Activated T-cell treated with anti-CD3 and anti-CD28 coated beads, Interleukin-2, amount 50 U/mL, for 72 hours (primary cell): Measurements from ENCODE around the gene HCFC2. TPM values are rescaled to one million over a fixed set of nuclear protein-coding genes. Genes with fewer than 3 reads are reported as not detected.

Source experiments
- ATAC-seq, 2 donors: fragments of 150-1000 bp; cut with Tn5 transposase; replicated peaks in 1 of 2; 2 replicates each; pipeline ENCODE4 v1.10.0; 2021; ENCODE audit warnings: moderate library complexity in 2 of 2, mild to moderate bottlenecking in 1 of 2
- DNase-seq, 2 donors: peaks; one replicate each; pipeline ENCODE4 v3.0.0; 2021 to 2022; ENCODE audit warnings: mixed read lengths in 1 of 2
- H3K27ac Mint-ChIP-seq: one replicate; pipeline ENCODE4 v1.8.0; 2022; ENCODE audit warnings: mild to moderate bottlenecking, moderate library complexity, mixed read lengths
- H3K27me3 Mint-ChIP-seq: one replicate; pipeline ENCODE4 v1.8.0; 2022; ENCODE audit warnings: low read depth, mixed read lengths
- H3K36me3 Mint-ChIP-seq, 2 donors: one replicate each; pipeline ENCODE4 v1.8.0; 2022; ENCODE audit warnings: mixed read lengths in 2 of 2, mild to moderate bottlenecking in 1 of 2; ENCODE audit not compliant: insufficient read depth in 2 of 2
- H3K4me1 Mint-ChIP-seq: one replicate; pipeline ENCODE4 v1.8.0; 2022; ENCODE audit warnings: low read depth, mixed read lengths
- H3K4me3 Mint-ChIP-seq, 2 donors: one replicate each; pipeline ENCODE4 v1.8.0; 2022; ENCODE audit warnings: mild to moderate bottlenecking in 2 of 2, mixed read lengths in 2 of 2, moderate library complexity in 2 of 2
- H3K9me3 Mint-ChIP-seq, 2 donors: one replicate each; pipeline ENCODE4 v1.8.0; 2022; ENCODE audit warnings: mixed read lengths in 2 of 2
- total RNA-seq, 2 donors: library from RNA; stranded (reverse); gene quantifications; one replicate each; pipeline ENCODE4 v1.2.3, GENCODE V29; 2022

HCFC2 gene
- total RNA-seq, 2 donors from 2014 or later = 11.0 TPM

- peaks cover 0 to 3% of the 10 kb centered on the region in 2 donors for H3K36me3 Mint-ChIP-seq
- H3K27ac Mint-ChIP-seq = peak overlapping the region; percentile 68
- ATAC-seq (no peak), DNase-seq (no peak)
- H3K4me1 Mint-ChIP-seq = peaks cover 21% of the 10 kb centered on the region
- H3K4me3 Mint-ChIP-seq = peak overlapping the region; percentile 78 to 98
- peaks cover 19% of the 10 kb centered on the region for H3K27me3 Mint-ChIP-seq
- no peaks in the 10 kb centered on the region for H3K9me3 Mint-ChIP-seq
These were observed 604 bp downstream of the HCFC2 start for GRCh38 chr12:104064842-104065427.

GRCh38 chr12:104072099-104072498 is 7.8 kb downstream of the HCFC2 start:
- ATAC-seq = no peak
- Mint-ChIP-seq H3K4me3 (no peak overlapping the region), H3K9me3 (no peaks in the 10 kb centered on the region), H3K27me3 (no peaks in the 10 kb centered on the region), H3K27ac (no peak overlapping the region), H3K4me1 (peaks cover 4% of the 10 kb centered on the region), H3K36me3 (peaks cover 1 to 7% of the 10 kb centered on the region in 2 donors)
- DNase-seq = no peak

GRCh38 chr12:104073699-104074098 is 9.4 kb downstream of the HCFC2 start:
- H3K27ac Mint-ChIP-seq = no peak overlapping the region
- no peaks in the 10 kb centered on the region for H3K9me3 Mint-ChIP-seq
- peaks cover 1 to 9% of the 10 kb centered on the region in 2 donors for H3K36me3 Mint-ChIP-seq
- H3K4me3 Mint-ChIP-seq = no peak overlapping the region
- no peak for ATAC-seq
- no peaks in the 10 kb centered on the region for H3K27me3 Mint-ChIP-seq
- no peak for DNase-seq
- H3K4me1 Mint-ChIP-seq = peaks cover 5% of the 10 kb centered on the region

GRCh38 chr12:104079024-104079423 is 14.7 kb downstream of the HCFC2 start:
- peaks cover 2 to 11% of the 10 kb centered on the region in 2 donors for H3K36me3 Mint-ChIP-seq
- no peaks in the 10 kb centered on the region for H3K27me3 Mint-ChIP-seq
- no peak overlapping the region for H3K4me3 Mint-ChIP-seq
- no peaks in the 10 kb centered on the region for H3K9me3 Mint-ChIP-seq
- no peak overlapping the region for H3K27ac Mint-ChIP-seq
- ATAC-seq (no peak), DNase-seq (no peak)
- peaks cover 20% of the 10 kb centered on the region for H3K4me1 Mint-ChIP-seq

- Mint-ChIP-seq H3K27ac (no peak overlapping the region), H3K36me3 (peaks cover 9 to 17% of the 10 kb centered on the region in 2 donors), H3K9me3 (no peaks in the 10 kb centered on the region), H3K27me3 (no peaks in the 10 kb centered on the region), H3K4me1 (peaks cover 28% of the 10 kb centered on the region), H3K4me3 (no peak overlapping the region)
- DNase-seq (no peak), ATAC-seq (no peak)
These were observed 16.4 kb downstream of the HCFC2 start for GRCh38 chr12:104080764-104081163.

GRCh38 chr12:104083769-104084475 is 19.6 kb downstream of the HCFC2 start:
- Mint-ChIP-seq H3K27ac (no peak overlapping the region), H3K4me1 (peaks cover 23% of the 10 kb centered on the region)

GRCh38 chr12:104090685-104091084 is 26.4 kb downstream of the HCFC2 start:
- H3K27ac Mint-ChIP-seq = no peak overlapping the region
- no peak for ATAC-seq
- no peaks in the 10 kb centered on the region for H3K27me3 Mint-ChIP-seq
- H3K9me3 Mint-ChIP-seq = no peaks in the 10 kb centered on the region
- no peak overlapping the region for H3K4me3 Mint-ChIP-seq
- peaks cover 0 to 4% of the 10 kb centered on the region in 2 donors for H3K36me3 Mint-ChIP-seq
- no peak for DNase-seq
- no peaks in the 10 kb centered on the region for H3K4me1 Mint-ChIP-seq

More at GRCh38 chr12:104083769-104084475, 19.6 kb downstream of the HCFC2 start:
- peak; percentile 96 to 98 for ATAC-seq
- H3K36me3 Mint-ChIP-seq = peaks cover 7 to 14% of the 10 kb centered on the region in 2 donors
- no peaks in the 10 kb centered on the region for H3K27me3 Mint-ChIP-seq
- H3K9me3 Mint-ChIP-seq = no peaks in the 10 kb centered on the region
- DNase-seq = peak; percentile 60 to 70
- peak overlapping the region; percentile 22 to 31 for H3K4me3 Mint-ChIP-seq

- no peaks in the 10 kb centered on the region for H3K27me3 Mint-ChIP-seq
- ATAC-seq (no peak), DNase-seq (no peak)
- no peaks in the 10 kb centered on the region for H3K4me1 Mint-ChIP-seq
- no peak overlapping the region for H3K27ac Mint-ChIP-seq
- peaks cover 0 to 4% of the 10 kb centered on the region in 2 donors for H3K36me3 Mint-ChIP-seq
- no peaks in the 10 kb centered on the region for H3K9me3 Mint-ChIP-seq
- no peak overlapping the region for H3K4me3 Mint-ChIP-seq
These were observed 26.8 kb downstream of the HCFC2 start for GRCh38 chr12:104091136-104091535.

GRCh38 chr12:104094284-104094683 is 30.0 kb downstream of the HCFC2 start:
- no peak overlapping the region for H3K27ac Mint-ChIP-seq
- no peak for DNase-seq
- H3K27me3 Mint-ChIP-seq = no peaks in the 10 kb centered on the region
- peaks cover 0 to 12% of the 10 kb centered on the region in 2 donors for H3K36me3 Mint-ChIP-seq
- no peak overlapping the region for H3K4me3 Mint-ChIP-seq
- peaks cover 5% of the 10 kb centered on the region for H3K4me1 Mint-ChIP-seq
- ATAC-seq = no peak
- H3K9me3 Mint-ChIP-seq = no peaks in the 10 kb centered on the region

GRCh38 chr12:104095289-104095688 is 31.0 kb downstream of the HCFC2 start:
- Mint-ChIP-seq H3K9me3 (no peaks in the 10 kb centered on the region), H3K4me1 (peaks cover 5% of the 10 kb centered on the region), H3K27ac (no peak overlapping the region), H3K27me3 (no peaks in the 10 kb centered on the region), H3K36me3 (peaks cover 0 to 12% of the 10 kb centered on the region in 2 donors), H3K4me3 (no peak overlapping the region)
- ATAC-seq (peak in 1 of 2 donors; percentile 43), DNase-seq (no peak)

GRCh38 chr12:104097954-104098353 is 33.6 kb downstream of the HCFC2 start:
- H3K27ac Mint-ChIP-seq = peak overlapping the region; percentile 79
- ATAC-seq (no peak), DNase-seq (no peak)
- peaks cover 5% of the 10 kb centered on the region for H3K4me1 Mint-ChIP-seq
- H3K36me3 Mint-ChIP-seq = peaks cover 0 to 11% of the 10 kb centered on the region in 2 donors
- no peaks in the 10 kb centered on the region for H3K27me3 Mint-ChIP-seq
- H3K4me3 Mint-ChIP-seq = no peak overlapping the region
- H3K9me3 Mint-ChIP-seq = no peaks in the 10 kb centered on the region

GRCh38 chr12:104105461-104105860 is 41.1 kb downstream of the HCFC2 start:
- ATAC-seq (no peak), DNase-seq (no peak)
- no peak overlapping the region for H3K4me3 Mint-ChIP-seq
- peaks cover 11% of the 10 kb centered on the region for H3K4me1 Mint-ChIP-seq
- H3K27ac Mint-ChIP-seq = no peak overlapping the region
- peaks cover 0 to 3% of the 10 kb centered on the region in 2 donors for H3K36me3 Mint-ChIP-seq
- no peaks in the 10 kb centered on the region for H3K9me3 Mint-ChIP-seq
- no peaks in the 10 kb centered on the region for H3K27me3 Mint-ChIP-seq

GRCh38 chr12:104106965-104107364 is 42.6 kb downstream of the HCFC2 start:
- Mint-ChIP-seq H3K27ac (no peak overlapping the region), H3K4me3 (no peak overlapping the region), H3K4me1 (peaks cover 11% of the 10 kb centered on the region), H3K36me3 (peaks cover 0 to 2% of the 10 kb centered on the region in 2 donors), H3K27me3 (no peaks in the 10 kb centered on the region), H3K9me3 (no peaks in the 10 kb centered on the region)
- DNase-seq (no peak), ATAC-seq (no peak)
